IPS DF 6.9 (cell line): ENCODE measurements around the gene ADCY5.

ENCODE experiments used
- DNase-seq: peaks from one replicate; pipeline ENCODE4 v3.0.0-alpha.2; 2013; ENCODE audit warnings: low read depth, low spot score
- H3K27ac ChIP-seq: one replicate; pipeline ENCODE4 v1.5.1; 2013; ENCODE audit warnings: low read length, control low read depth
- H3K27me3 ChIP-seq: 2 replicates; pipeline ENCODE4 v1.6.1; 2013; ENCODE audit warnings: mild to moderate bottlenecking, low read length; ENCODE audit not compliant: control insufficient read depth, insufficient read depth
- H3K36me3 ChIP-seq: 2 replicates; pipeline ENCODE4 v1.6.1; 2013; ENCODE audit warnings: low read length; ENCODE audit not compliant: control insufficient read depth, insufficient read depth
- H3K4me1 ChIP-seq: 2 replicates; pipeline ENCODE4 v1.6.1; 2013; ENCODE audit warnings: low read length; ENCODE audit not compliant: control insufficient read depth, insufficient read depth
- H3K4me3 ChIP-seq: 2 replicates; pipeline ENCODE4 v1.5.1; 2013; ENCODE audit warnings: mild to moderate bottlenecking, low read length
- H3K9me3 ChIP-seq: 2 replicates; pipeline ENCODE4 v1.6.1; 2013; ENCODE audit warnings: low read length, inconsistent platforms; ENCODE audit not compliant: control insufficient read depth, insufficient read depth
- WGBS: extraction: QIAGEN DNeasy Blood & Tissue Kit; methylation state at CpG from one replicate; pipeline ENCODE4 v1.1.7; 2013; ENCODE audit warnings: mixed read lengths, missing lambda C conversion rate; ENCODE audit not compliant: insufficient read length, insufficient coverage; 5-methylcytosine and 5-hydroxymethylcytosine counted together

Gene ADCY5

GRCh38 chr3:123335007-123335670, 113.8 kb downstream of the ADCY5 start:
- no peak overlapping the region for H3K27ac ChIP-seq
- no peaks in the 10 kb centered on the region for H3K9me3 ChIP-seq
- DNase-seq, result no peak
- no peaks in the 10 kb centered on the region for H3K4me1 ChIP-seq
- no peak overlapping the region for H3K4me3 ChIP-seq
- H3K27me3 ChIP-seq, result no peaks in the 10 kb centered on the region
- WGBS, result 100% methylated on average over 4 of the region's 14 CpGs
- H3K36me3 ChIP-seq, result no peaks in the 10 kb centered on the region

- no peak overlapping the region for H3K4me3 ChIP-seq
- H3K4me1 ChIP-seq, result no peaks in the 10 kb centered on the region
- WGBS, result no CpG with 5 or more reads among the region's 7 CpGs
- H3K9me3 ChIP-seq, result no peaks in the 10 kb centered on the region
- H3K36me3 ChIP-seq, result no peaks in the 10 kb centered on the region
- no peaks in the 10 kb centered on the region for H3K27me3 ChIP-seq
- H3K27ac ChIP-seq, result no peak overlapping the region
- no peak for DNase-seq
Observed at GRCh38 chr3:123334056-123334455, 114.8 kb downstream of the ADCY5 start.

- WGBS, result no CpG with 5 or more reads among the region's 10 CpGs
- Histone ChIP-seq H3K9me3 (no peaks in the 10 kb centered on the region), H3K36me3 (no peaks in the 10 kb centered on the region), H3K27me3 (no peaks in the 10 kb centered on the region), H3K27ac (no peak overlapping the region), H3K4me1 (no peaks in the 10 kb centered on the region; the same call in 1 of the 2 replicates), H3K4me3 (no peak overlapping the region)
- no peak for DNase-seq
Observed at GRCh38 chr3:123333401-123333800, 115.5 kb downstream of the ADCY5 start.

- Histone ChIP-seq H3K9me3 (no peaks in the 10 kb centered on the region), H3K27ac (no peak overlapping the region), H3K4me3 (no peak overlapping the region), H3K27me3 (no peaks in the 10 kb centered on the region), H3K36me3 (no peaks in the 10 kb centered on the region), H3K4me1 (no peaks in the 10 kb centered on the region; the same call in 1 of the 2 replicates)
- DNase-seq, result no peak
- no CpG with 5 or more reads among the region's 15 CpGs for WGBS
Observed at GRCh38 chr3:123332124-123332641, 116.7 kb downstream of the ADCY5 start.

GRCh38 chr3:123331651-123332050, 117.2 kb downstream of the ADCY5 start:
- Histone ChIP-seq H3K36me3 (no peaks in the 10 kb centered on the region), H3K27ac (no peak overlapping the region), H3K4me1 (no peaks in the 10 kb centered on the region; the same call in 1 of the 2 replicates), H3K27me3 (no peaks in the 10 kb centered on the region), H3K4me3 (no peak overlapping the region), H3K9me3 (no peaks in the 10 kb centered on the region)
- WGBS, result no CpG with 5 or more reads among the region's 9 CpGs
- DNase-seq, result no peak

GRCh38 chr3:123331006-123331405, 117.9 kb downstream of the ADCY5 start:
- H3K27me3 ChIP-seq, result no peaks in the 10 kb centered on the region
- no CpG with 5 or more reads among the region's 8 CpGs for WGBS
- no peaks in the 10 kb centered on the region; the same call in 1 of the 2 replicates for H3K4me1 ChIP-seq
- H3K9me3 ChIP-seq, result no peaks in the 10 kb centered on the region
- no peak overlapping the region for H3K27ac ChIP-seq
- H3K36me3 ChIP-seq, result no peaks in the 10 kb centered on the region
- no peak overlapping the region for H3K4me3 ChIP-seq
- DNase-seq, result no peak

GRCh38 chr3:123330441-123330991, 118.4 kb downstream of the ADCY5 start:
- no CpG with 5 or more reads among the region's 15 CpGs for WGBS
- no peak for DNase-seq
- no peak overlapping the region for H3K4me3 ChIP-seq
- no peaks in the 10 kb centered on the region for H3K27me3 ChIP-seq
- H3K4me1 ChIP-seq, result no peaks in the 10 kb centered on the region; the same call in 1 of the 2 replicates
- no peaks in the 10 kb centered on the region for H3K9me3 ChIP-seq
- H3K27ac ChIP-seq, result no peak overlapping the region
- no peaks in the 10 kb centered on the region for H3K36me3 ChIP-seq

GRCh38 chr3:123329636-123330340, 119.1 kb downstream of the ADCY5 start:
- Histone ChIP-seq H3K9me3 (no peaks in the 10 kb centered on the region), H3K4me3 (no peak overlapping the region), H3K36me3 (no peaks in the 10 kb centered on the region), H3K27me3 (no peaks in the 10 kb centered on the region), H3K4me1 (no peaks in the 10 kb centered on the region; the same call in 1 of the 2 replicates), H3K27ac (no peak overlapping the region)
- DNase-seq, result no peak
- no CpG with 5 or more reads among the region's 10 CpGs for WGBS

- no peaks in the 10 kb centered on the region for H3K27me3 ChIP-seq
- no peaks in the 10 kb centered on the region for H3K9me3 ChIP-seq
- no CpG with 5 or more reads among the region's 13 CpGs for WGBS
- no peak overlapping the region for H3K27ac ChIP-seq
- peak; percentile 43 for DNase-seq
- no peak overlapping the region for H3K4me3 ChIP-seq
- no peaks in the 10 kb centered on the region for H3K36me3 ChIP-seq
- no peaks in the 10 kb centered on the region; the same call in 1 of the 2 replicates for H3K4me1 ChIP-seq
Observed at GRCh38 chr3:123328851-123329635, 119.8 kb downstream of the ADCY5 start.
